SK-N-SH (cell line): ENCODE results near the gene ATG7.

ENCODE experiments used
- EP300 ChIP-seq, 2 experiments: IDR thresholded peaks; 2 replicates each; pipeline versions ENCODE4 v1.4.0 to v1.6.1; 2012; ENCODE audit warnings: borderline replicate concordance in 1 of 2, low read depth in 1 of 2, low read length in 1 of 2
- EZH2phosphoT487 ChIP-seq: fragments of 200-600 bp; sonication (generic); IDR thresholded peaks from 2 replicates; pipeline ENCODE4 v1.6.1; 2017; ENCODE audit warnings: low read depth, mixed run types, mild to moderate bottlenecking, antibody characterized with exemption, moderate library complexity, borderline replicate concordance
- TF ChIP-seq, protein P1 (sequence below): IDR thresholded peaks from 2 replicates; pipeline ENCODE4 v1.6.1; 2012; ENCODE audit warnings: mild to moderate bottlenecking, low read depth, low read length, moderate library complexity
- TF ChIP-seq, protein P2 (sequence below): fragments of 150-350 bp; IDR thresholded peaks from 2 replicates; pipeline ENCODE4 v1.6.1; 2017; ENCODE audit warnings: antibody characterized with exemption, low read length, low read depth, borderline replicate concordance
- TF ChIP-seq, protein P3 (sequence below): fragments of 200-600 bp; sonication (generic); IDR thresholded peaks from 2 replicates; pipeline ENCODE4 v1.6.1; 2017; ENCODE audit warnings: antibody characterized with exemption, mild to moderate bottlenecking, moderate library complexity

DNA sequence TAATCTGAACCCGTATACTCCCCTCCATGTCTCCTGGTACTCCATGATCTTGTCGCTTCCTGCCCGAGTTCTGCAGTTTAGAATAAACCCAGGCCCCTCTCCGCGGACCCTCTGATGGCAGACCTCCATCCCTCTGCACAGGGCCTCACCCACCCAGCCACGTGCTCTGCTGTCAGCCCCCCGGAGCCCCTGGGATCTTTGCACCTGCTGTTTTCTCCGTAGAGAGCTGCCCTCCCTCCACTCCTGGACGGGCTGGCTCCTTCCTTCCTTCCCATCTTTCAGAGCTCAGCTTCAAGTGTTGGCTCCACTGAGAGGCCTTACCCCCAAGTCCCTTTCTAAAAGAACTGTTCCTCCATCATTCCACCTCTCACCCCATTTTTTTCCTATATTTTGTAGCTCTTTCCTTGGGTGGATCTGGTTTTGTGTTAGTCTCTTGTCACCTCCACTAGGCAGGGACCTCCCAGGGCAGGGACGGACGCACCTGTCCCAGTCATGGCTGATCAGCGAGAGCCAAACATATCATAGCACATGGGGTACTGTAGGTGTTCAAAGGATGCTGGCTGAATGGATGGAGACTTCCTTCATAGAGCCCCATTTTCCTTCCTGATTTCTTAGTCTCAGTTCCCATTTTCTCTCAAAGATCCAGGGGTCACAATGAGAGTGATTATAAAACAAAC lies 264.9 kb downstream of the ATG7 start:
- TF ChIP-seq, protein P1, sequence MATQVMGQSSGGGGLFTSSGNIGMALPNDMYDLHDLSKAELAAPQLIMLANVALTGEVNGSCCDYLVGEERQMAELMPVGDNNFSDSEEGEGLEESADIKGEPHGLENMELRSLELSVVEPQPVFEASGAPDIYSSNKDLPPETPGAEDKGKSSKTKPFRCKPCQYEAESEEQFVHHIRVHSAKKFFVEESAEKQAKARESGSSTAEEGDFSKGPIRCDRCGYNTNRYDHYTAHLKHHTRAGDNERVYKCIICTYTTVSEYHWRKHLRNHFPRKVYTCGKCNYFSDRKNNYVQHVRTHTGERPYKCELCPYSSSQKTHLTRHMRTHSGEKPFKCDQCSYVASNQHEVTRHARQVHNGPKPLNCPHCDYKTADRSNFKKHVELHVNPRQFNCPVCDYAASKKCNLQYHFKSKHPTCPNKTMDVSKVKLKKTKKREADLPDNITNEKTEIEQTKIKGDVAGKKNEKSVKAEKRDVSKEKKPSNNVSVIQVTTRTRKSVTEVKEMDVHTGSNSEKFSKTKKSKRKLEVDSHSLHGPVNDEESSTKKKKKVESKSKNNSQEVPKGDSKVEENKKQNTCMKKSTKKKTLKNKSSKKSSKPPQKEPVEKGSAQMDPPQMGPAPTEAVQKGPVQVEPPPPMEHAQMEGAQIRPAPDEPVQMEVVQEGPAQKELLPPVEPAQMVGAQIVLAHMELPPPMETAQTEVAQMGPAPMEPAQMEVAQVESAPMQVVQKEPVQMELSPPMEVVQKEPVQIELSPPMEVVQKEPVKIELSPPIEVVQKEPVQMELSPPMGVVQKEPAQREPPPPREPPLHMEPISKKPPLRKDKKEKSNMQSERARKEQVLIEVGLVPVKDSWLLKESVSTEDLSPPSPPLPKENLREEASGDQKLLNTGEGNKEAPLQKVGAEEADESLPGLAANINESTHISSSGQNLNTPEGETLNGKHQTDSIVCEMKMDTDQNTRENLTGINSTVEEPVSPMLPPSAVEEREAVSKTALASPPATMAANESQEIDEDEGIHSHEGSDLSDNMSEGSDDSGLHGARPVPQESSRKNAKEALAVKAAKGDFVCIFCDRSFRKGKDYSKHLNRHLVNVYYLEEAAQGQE = no peak
- TF ChIP-seq, protein P2, sequence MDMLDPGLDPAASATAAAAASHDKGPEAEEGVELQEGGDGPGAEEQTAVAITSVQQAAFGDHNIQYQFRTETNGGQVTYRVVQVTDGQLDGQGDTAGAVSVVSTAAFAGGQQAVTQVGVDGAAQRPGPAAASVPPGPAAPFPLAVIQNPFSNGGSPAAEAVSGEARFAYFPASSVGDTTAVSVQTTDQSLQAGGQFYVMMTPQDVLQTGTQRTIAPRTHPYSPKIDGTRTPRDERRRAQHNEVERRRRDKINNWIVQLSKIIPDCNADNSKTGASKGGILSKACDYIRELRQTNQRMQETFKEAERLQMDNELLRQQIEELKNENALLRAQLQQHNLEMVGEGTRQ = no peak
- TF ChIP-seq EZH2phosphoT487 (no peak), EP300 (IDR thresholded peaks at IDR 0.05; ENCODE audit: borderline replicate concordance in 1 of 2, low read depth in 1 of 2, low read length in 1 of 2) (no peak)
- TF ChIP-seq, protein P3, sequence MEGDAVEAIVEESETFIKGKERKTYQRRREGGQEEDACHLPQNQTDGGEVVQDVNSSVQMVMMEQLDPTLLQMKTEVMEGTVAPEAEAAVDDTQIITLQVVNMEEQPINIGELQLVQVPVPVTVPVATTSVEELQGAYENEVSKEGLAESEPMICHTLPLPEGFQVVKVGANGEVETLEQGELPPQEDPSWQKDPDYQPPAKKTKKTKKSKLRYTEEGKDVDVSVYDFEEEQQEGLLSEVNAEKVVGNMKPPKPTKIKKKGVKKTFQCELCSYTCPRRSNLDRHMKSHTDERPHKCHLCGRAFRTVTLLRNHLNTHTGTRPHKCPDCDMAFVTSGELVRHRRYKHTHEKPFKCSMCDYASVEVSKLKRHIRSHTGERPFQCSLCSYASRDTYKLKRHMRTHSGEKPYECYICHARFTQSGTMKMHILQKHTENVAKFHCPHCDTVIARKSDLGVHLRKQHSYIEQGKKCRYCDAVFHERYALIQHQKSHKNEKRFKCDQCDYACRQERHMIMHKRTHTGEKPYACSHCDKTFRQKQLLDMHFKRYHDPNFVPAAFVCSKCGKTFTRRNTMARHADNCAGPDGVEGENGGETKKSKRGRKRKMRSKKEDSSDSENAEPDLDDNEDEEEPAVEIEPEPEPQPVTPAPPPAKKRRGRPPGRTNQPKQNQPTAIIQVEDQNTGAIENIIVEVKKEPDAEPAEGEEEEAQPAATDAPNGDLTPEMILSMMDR = no peak
